Kidney (tissue), 14 donors: ENCODE data around the gene AHSP. TPM values are rescaled to one million over a fixed set of nuclear protein-coding genes. Genes with fewer than 3 reads are reported as not detected.
A peak's percentile ranks its signal among the peaks of the same experiment; 100 is the strongest.

ENCODE experiments used
- DNase-seq, 5 donors: peaks; one replicate each; pipeline ENCODE4 v3.0.0-alpha.2; 2013 to 2020
- FAIRE-seq: peaks from 2 replicates; lab custom pipeline; 2012; peaks lifted over from hg19 to GRCh38; lab: Jason Lieb, UNC
- H3K27ac ChIP-seq, 2 donors: one replicate each; pipeline ENCODE4 v1.7.0; 2013; ENCODE audit warnings: low read depth in 2 of 2, low read length in 2 of 2, inconsistent platforms in 1 of 2
- H3K27me3 ChIP-seq: one replicate; pipeline ENCODE4 v1.7.1; 2013; ENCODE audit warnings: low read length, inconsistent platforms; ENCODE audit not compliant: control insufficient read depth, insufficient read depth
- H3K36me3 ChIP-seq, 3 donors: one replicate each; pipeline versions ENCODE4 v1.7.0 to v1.7.1; 2013; ENCODE audit warnings: low read length in 3 of 3, control low read depth in 1 of 3, inconsistent platforms in 1 of 3; ENCODE audit not compliant: insufficient read depth in 3 of 3, control insufficient read depth in 2 of 3
- H3K4me1 ChIP-seq, 3 donors: one replicate each; pipeline versions ENCODE4 v1.7.0 to v1.7.1; 2013; ENCODE audit warnings: low read length in 3 of 3, inconsistent platforms in 1 of 3, low read depth in 1 of 3; ENCODE audit not compliant: control insufficient read depth in 2 of 3, insufficient read depth in 2 of 3
- H3K4me3 ChIP-seq, 3 donors: one replicate each; pipeline versions ENCODE4 v1.7.0 to v1.8.1; 2013; ENCODE audit warnings: low read length in 3 of 3, control low read depth in 1 of 3, inconsistent platforms in 1 of 3
- H3K9ac ChIP-seq, 3 donors: one replicate each; pipeline versions ENCODE4 v1.7.0 to v1.7.1; 2013; ENCODE audit warnings: low read length in 3 of 3, control low read depth in 1 of 3, inconsistent platforms in 1 of 3
- H3K9me3 ChIP-seq, 3 donors: one replicate each; pipeline versions ENCODE4 v1.7.0 to v1.7.1; 2013; ENCODE audit warnings: low read length in 3 of 3, control low read depth in 1 of 3, inconsistent platforms in 1 of 3; ENCODE audit not compliant: control insufficient read depth in 2 of 3, insufficient read depth in 1 of 3
- intact Hi-C: fragments of 100-400 bp; cut with DNase I; formaldehyde crosslinking; loops from one replicate; pipeline ENCODE4 v1.11.1; 2022
- polyA plus RNA-seq: library from polyadenylated mRNA; stranded (reverse); fragments of 350-450 nt; fragmentation: Illumina TruSeq; extraction: RNeasy Lipid Tissue Mini Kit (QIAGEN cat#74804); gene quantifications from one replicate; pipeline ENCODE4 v1.2.3, GENCODE V29; 2014; ENCODE audit warnings: low read depth, low replicate concordance; ENCODE audit not compliant: insufficient read depth
- total RNA-seq: library from RNA; stranded (reverse); fragmentation: NEBNext Ultra II Directional; extraction: Animal tissue kit (Norgen Biotek cat#: 25700); gene quantifications from one replicate; pipeline ENCODE4 v1.2.1, GENCODE V29; 2021
- TF ChIP-seq, protein P1 (sequence below): IDR thresholded peaks from 3 replicates; pipeline ENCODE4 v1.5.1; 2012; ENCODE audit warnings: mild to moderate bottlenecking, moderate library complexity, borderline replicate concordance; ENCODE audit not compliant: insufficient read depth; ENCODE audit errors: extremely low read depth
- donor health status: control.
- donor health status: control.
- donor health status: control.
- donor health status: control.
- donor health status: control.
- donor health status: DM: yes; HTN: yes; CAD: no.
- donor health status: Normal renal cell carcinoma (clear cell type).

Gene AHSP
- total and polyA plus RNA-seq, 2 donors from 2014 or later = not detected

DNA sequence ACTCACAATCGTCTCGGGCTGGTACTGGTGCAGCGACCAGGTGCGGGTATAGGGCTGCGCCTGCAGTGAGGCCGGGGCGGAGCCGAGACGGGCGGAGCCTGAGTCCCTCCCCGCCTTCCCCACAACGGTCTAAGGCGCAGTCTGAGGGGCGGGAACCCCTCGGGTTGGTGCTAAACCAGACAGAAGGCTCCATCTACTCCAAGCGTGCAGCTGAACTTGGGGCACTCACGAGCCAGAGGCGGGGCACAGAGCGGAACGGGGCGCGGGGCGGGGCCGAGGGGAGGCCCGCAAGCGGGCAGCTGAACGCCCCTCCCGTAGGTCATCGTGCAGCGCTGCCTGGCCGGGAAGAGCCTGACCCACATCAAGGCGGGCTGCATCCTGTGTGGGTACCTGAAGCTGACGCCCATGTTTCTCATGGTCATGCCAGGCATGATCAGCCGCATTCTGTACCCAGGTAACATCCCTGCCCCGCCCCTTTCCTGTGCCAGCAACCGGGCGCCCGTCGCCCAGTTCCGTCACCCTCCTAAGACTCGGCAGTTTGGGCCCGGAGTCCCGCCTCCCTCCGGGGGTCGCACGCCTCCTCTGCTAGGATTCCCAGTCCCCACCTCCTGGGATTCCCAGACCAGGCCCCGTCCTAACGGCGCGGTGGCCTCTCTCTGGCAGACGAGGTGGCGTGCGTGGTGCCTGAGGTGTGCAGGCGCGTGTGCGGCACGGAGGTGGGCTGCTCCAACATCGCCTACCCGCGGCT lies 39.8 kb upstream of the AHSP start:
- peak overlapping the region; percentile 34 to 71 (median 60) for H3K4me3 ChIP-seq
- TF ChIP-seq, protein P1, sequence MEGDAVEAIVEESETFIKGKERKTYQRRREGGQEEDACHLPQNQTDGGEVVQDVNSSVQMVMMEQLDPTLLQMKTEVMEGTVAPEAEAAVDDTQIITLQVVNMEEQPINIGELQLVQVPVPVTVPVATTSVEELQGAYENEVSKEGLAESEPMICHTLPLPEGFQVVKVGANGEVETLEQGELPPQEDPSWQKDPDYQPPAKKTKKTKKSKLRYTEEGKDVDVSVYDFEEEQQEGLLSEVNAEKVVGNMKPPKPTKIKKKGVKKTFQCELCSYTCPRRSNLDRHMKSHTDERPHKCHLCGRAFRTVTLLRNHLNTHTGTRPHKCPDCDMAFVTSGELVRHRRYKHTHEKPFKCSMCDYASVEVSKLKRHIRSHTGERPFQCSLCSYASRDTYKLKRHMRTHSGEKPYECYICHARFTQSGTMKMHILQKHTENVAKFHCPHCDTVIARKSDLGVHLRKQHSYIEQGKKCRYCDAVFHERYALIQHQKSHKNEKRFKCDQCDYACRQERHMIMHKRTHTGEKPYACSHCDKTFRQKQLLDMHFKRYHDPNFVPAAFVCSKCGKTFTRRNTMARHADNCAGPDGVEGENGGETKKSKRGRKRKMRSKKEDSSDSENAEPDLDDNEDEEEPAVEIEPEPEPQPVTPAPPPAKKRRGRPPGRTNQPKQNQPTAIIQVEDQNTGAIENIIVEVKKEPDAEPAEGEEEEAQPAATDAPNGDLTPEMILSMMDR = no peak
- DNase-seq = peak; percentile 75 to 88 (median 86)
- H3K4me1 ChIP-seq = peaks cover 0 to 15% (median 0%) of the 10 kb centered on the region in 3 donors
- no peak for FAIRE-seq
- no peaks in the 10 kb centered on the region for H3K9me3 ChIP-seq
- H3K27ac ChIP-seq = no peak overlapping the region
- peaks cover 0 to 9% (median 4%) of the 10 kb centered on the region in 3 donors for H3K36me3 ChIP-seq
- intact Hi-C loops = no loop called here
- no peaks in the 10 kb centered on the region for H3K27me3 ChIP-seq
- peak overlapping the region in 2 of 3 donors; percentile 25 to 61 for H3K9ac ChIP-seq

DNA sequence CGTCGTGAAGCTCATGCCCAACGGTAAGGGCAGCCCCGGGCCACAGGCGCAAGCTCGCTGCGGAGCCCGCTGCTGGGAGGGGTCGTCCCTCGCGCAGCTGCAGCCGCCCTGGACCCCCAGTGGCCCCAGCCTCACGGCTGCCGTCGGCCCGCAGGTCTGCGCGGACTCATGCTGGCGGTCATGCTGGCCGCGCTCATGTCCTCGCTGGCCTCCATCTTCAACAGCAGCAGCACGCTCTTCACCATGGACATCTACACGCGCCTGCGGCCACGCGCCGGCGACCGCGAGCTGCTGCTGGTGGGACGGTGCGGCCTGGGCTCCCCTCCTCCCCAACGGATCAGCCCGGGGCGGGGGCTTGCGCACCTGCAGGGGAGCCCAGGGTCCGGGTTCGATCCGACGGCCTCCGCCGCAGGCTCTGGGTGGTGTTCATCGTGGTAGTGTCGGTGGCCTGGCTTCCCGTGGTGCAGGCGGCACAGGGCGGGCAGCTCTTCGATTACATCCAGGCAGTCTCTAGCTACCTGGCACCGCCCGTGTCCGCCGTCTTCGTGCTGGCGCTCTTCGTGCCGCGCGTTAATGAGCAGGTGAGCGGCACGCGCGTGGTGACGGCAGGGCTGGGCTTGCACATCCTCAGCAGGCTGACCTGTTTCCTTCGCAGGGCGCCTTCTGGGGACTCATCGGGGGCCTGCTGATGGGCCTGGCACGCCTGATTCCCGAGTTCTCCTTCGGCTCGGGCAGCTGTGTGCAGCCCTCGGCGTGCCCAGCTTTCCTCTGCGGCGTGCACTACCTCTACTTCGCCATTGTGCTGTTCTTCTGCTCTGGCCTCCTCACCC lies 39.0 kb upstream of the AHSP start:
- H3K9me3 ChIP-seq = no peaks in the 10 kb centered on the region
- intact Hi-C loops = no loop called here
- peak; percentile 25 to 83 (median 59) for DNase-seq
- no peak overlapping the region for H3K9ac ChIP-seq
- H3K27ac ChIP-seq = no peak overlapping the region
- peak overlapping the region in 2 of 3 donors; percentile 60 to 71 for H3K4me3 ChIP-seq
- TF ChIP-seq, protein P1 = no peak
- FAIRE-seq = no peak
- H3K4me1 ChIP-seq = peaks cover 0 to 15% (median 0%) of the 10 kb centered on the region in 3 donors
- H3K36me3 ChIP-seq = peaks cover 0 to 17% (median 4%) of the 10 kb centered on the region in 3 donors
- no peaks in the 10 kb centered on the region for H3K27me3 ChIP-seq

DNA sequence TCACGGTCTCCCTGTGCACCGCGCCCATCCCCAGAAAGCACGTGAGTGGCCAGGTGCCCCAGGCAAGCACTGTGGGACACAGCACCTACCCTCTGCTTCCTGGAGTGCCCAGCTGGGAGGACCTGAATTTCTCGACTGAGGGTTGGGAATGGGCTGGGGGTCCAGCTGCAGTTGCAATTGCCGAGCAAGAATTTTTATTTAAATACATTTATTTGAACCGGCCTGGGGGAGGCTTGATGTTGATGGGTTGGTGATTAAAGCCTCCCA lies 38.5 kb upstream of the AHSP start:
- Histone ChIP-seq H3K4me1 (peaks cover 0 to 15% (median 0%) of the 10 kb centered on the region in 3 donors), H3K27ac (no peak overlapping the region), H3K4me3 (no peak overlapping the region), H3K9ac (no peak overlapping the region), H3K9me3 (no peaks in the 10 kb centered on the region), H3K36me3 (peaks cover 0 to 18% (median 4%) of the 10 kb centered on the region in 3 donors), H3K27me3 (no peaks in the 10 kb centered on the region)
- FAIRE-seq (no peak), DNase-seq (no peak)
- TF ChIP-seq, protein P1 = no peak
- intact Hi-C loops = no loop called here
